ENCODE results near the gene NOL11. TPM values are rescaled to one million over a fixed set of nuclear protein-coding genes. Genes with fewer than 3 reads are reported as not detected.
"Not testable (repeated sequence)": the region's sequence is repeated elsewhere in the genome, so short reads cannot be mapped to it uniquely, and the experiment has no call there.

The NOL11 gene
- polyA plus RNA-seq, 1 of the 3 experiments (the other 2 are of a cell fraction): 27.0 TPM

DNA sequence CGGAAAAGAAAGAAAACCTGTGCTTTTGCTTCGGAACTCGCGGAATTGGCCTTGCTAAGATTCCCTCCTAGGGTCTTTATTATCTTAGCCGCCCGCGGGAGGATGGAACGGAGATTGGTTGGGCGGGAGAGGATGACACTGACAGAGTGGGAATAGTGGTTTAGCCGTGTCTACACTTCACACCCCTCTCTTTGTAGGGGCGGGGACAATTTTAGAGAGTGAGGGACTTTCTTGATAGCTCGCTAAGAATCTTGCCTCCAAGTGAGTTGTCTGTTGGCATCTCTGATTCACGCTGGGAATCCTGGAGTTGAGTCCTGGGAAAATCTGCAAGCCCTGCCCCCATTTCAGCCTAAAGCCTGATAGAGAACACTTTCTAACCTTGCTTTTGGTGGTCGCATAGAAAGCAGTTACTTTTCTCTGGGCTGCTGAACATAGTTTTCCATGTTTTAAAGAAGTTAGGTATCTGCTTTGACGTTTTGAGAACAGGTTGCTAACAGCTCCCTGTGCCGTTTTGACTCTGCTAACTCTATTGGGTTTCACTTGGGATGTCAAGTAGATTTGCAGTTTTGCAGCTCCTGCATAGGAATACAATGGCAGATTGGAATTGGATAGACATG lies 697 bp downstream of the NOL11 start:
- no peaks in the 10 kb centered on the region for H3K9me2 ChIP-seq
- peaks cover 25 to 36% of the 10 kb centered on the region in 2 experiments for H3K36me3 ChIP-seq (replicated peaks in 1 of 2; ENCODE audit: control insufficient read depth in 1 of 2, insufficient read depth in 2 of 2, low read length in 1 of 2)
- no peaks in the 10 kb centered on the region for H3K9me3 ChIP-seq
- DNase-seq: peak; percentile 55
- peak overlapping the region; percentile 94 to 96 for H3K4me3 ChIP-seq (ENCODE audit: low read depth in 2 of 2, low read length in 1 of 2)
- H3K4me2 ChIP-seq: peak overlapping the region; percentile 90
- POLR2A ChIA-PET: interaction anchor here (1.0 to 1.6 kb wide), 3 partner anchors 17 to 341 kb away, joined by 3 to 6 read pairs (median 4); partner anchors contain the start of genes BPTF and PITPNC1
- peaks cover 6 to 7% of the 10 kb centered on the region in 2 experiments; a peak in 3 of 4 replicates for H3K4me1 ChIP-seq (ENCODE audit: control insufficient read depth in 1 of 2, insufficient read depth in 2 of 2, low read depth in 1 of 2, low read length in 1 of 2)
- H2AFZ ChIP-seq (ENCODE audit: low read depth): peak overlapping the region; percentile 84
- H3K79me2 ChIP-seq (ENCODE audit: insufficient read depth): peaks cover 39% of the 10 kb centered on the region
- under 1% methylated on average over 16 of the region's 16 CpGs for WGBS (ENCODE audit: low lambda C conversion rate)
- TF ChIP-seq SIN3A (IDR thresholded peaks at IDR 0.05; ENCODE audit: borderline replicate concordance, low read depth, low read length) (0 out of 2 replicates have a peak, but pooled peaks have one; percentile 35), MXI1 (IDR thresholded peaks at IDR 0.05; ENCODE audit: low read depth, low read length) (peak; percentile 67; the same call in 1 of the 2 replicates), RFX5 (IDR thresholded peaks at IDR 0.05; ENCODE audit: low read length) (no peak)
- H3K27me3 ChIP-seq (ENCODE audit: insufficient read depth): no peaks in the 10 kb centered on the region
- peak overlapping the region; percentile 96 for H3K9ac ChIP-seq
- no peaks in the 10 kb centered on the region for H4K20me1 ChIP-seq (ENCODE audit: insufficient read depth)
- H3F3A ChIP-seq (replicated peaks; ENCODE audit: insufficient read depth): peaks cover 25% of the 10 kb centered on the region
- H3K27ac ChIP-seq (ENCODE audit: low read depth in 2 of 2, low read length in 1 of 2): peak overlapping the region; percentile 85 to 94
- CTCF ChIA-PET: interaction anchor here (0.6 to 2.8 kb wide), 20 partner anchors 11 to 353 kb away, joined by 3 to 30 read pairs (median 4); partner anchors contain the start of gene BPTF

DNA sequence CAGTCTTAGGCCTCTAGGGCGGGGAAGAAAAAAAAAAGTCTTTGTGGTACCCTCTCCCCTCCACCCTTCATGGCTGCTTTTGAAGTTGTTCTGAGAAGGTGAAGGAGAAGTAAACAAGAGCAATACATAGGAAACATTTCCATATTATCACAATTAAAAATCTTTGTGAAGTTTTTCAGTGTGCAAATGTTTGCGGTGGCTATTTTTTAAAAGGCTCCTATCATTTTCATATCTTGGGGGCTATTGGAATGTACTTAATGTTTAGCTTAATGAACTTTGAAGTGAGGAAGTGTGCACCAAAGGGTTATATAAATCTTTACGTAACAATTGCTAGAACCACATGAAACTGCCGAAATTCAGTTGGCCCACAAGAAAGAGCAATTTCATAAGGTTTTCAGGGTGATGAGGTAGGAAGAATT lies 7.6 kb downstream of the NOL11 start:
- no peak for DNase-seq
- no peaks in the 10 kb centered on the region for H3K9me3 ChIP-seq
- H3K27me3 ChIP-seq (ENCODE audit: insufficient read depth): no peaks in the 10 kb centered on the region
- ChIA-PET CTCF (no interaction called here), POLR2A (no interaction called here)
- H3K4me2 ChIP-seq: no peak overlapping the region
- H3K27ac ChIP-seq (ENCODE audit: low read depth in 2 of 2, low read length in 1 of 2): no peak overlapping the region
- H3K9ac ChIP-seq: no peak overlapping the region
- H3K4me1 ChIP-seq (ENCODE audit: control insufficient read depth in 1 of 2, insufficient read depth in 2 of 2, low read depth in 1 of 2, low read length in 1 of 2): no peaks in the 10 kb centered on the region
- no peak for TF ChIP-seq GATA2 (CRISPR knock-in tag; IDR thresholded peaks at IDR 0.05)
- no peak for TF ChIP-seq SMC3 (IDR thresholded peaks at IDR 0.05; ENCODE audit: low read depth, low read length)
- TF ChIP-seq, protein P1, sequence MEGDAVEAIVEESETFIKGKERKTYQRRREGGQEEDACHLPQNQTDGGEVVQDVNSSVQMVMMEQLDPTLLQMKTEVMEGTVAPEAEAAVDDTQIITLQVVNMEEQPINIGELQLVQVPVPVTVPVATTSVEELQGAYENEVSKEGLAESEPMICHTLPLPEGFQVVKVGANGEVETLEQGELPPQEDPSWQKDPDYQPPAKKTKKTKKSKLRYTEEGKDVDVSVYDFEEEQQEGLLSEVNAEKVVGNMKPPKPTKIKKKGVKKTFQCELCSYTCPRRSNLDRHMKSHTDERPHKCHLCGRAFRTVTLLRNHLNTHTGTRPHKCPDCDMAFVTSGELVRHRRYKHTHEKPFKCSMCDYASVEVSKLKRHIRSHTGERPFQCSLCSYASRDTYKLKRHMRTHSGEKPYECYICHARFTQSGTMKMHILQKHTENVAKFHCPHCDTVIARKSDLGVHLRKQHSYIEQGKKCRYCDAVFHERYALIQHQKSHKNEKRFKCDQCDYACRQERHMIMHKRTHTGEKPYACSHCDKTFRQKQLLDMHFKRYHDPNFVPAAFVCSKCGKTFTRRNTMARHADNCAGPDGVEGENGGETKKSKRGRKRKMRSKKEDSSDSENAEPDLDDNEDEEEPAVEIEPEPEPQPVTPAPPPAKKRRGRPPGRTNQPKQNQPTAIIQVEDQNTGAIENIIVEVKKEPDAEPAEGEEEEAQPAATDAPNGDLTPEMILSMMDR (IDR thresholded peaks at IDR 0.05): no peak
- TF ChIP-seq RCOR1 (IDR thresholded peaks at IDR 0.05; ENCODE audit: low read length): no peak
- no peaks in the 10 kb centered on the region for H4K20me1 ChIP-seq (ENCODE audit: insufficient read depth)
- peaks cover 32% of the 10 kb centered on the region for H3K79me2 ChIP-seq (ENCODE audit: insufficient read depth)
- WGBS (ENCODE audit: low lambda C conversion rate): 99% methylated on average over 4 of the region's 4 CpGs
- H2AFZ ChIP-seq (ENCODE audit: low read depth): no peak overlapping the region
- peaks cover 16% of the 10 kb centered on the region for H3F3A ChIP-seq (replicated peaks; ENCODE audit: insufficient read depth)
- H3K4me3 ChIP-seq (ENCODE audit: low read depth in 2 of 2, low read length in 1 of 2): no peak overlapping the region
- peaks cover 67 to 86% of the 10 kb centered on the region in 2 experiments for H3K36me3 ChIP-seq (replicated peaks in 1 of 2; ENCODE audit: control insufficient read depth in 1 of 2, insufficient read depth in 2 of 2, low read length in 1 of 2)
- H3K9me2 ChIP-seq: no peaks in the 10 kb centered on the region

- Histone ChIP-seq H3K9me2 (no peaks in the 10 kb centered on the region), H3K27me3 (ENCODE audit: insufficient read depth) (no peaks in the 10 kb centered on the region), H3K79me2 (ENCODE audit: insufficient read depth) (peaks cover 32% of the 10 kb centered on the region), H2AFZ (ENCODE audit: low read depth) (no peak overlapping the region), H3K36me3 (replicated peaks in 1 of 2; ENCODE audit: control insufficient read depth in 1 of 2, insufficient read depth in 2 of 2, low read length in 1 of 2) (peaks cover 69 to 86% of the 10 kb centered on the region in 2 experiments), H3K9ac (no peak overlapping the region), H3K27ac (ENCODE audit: low read depth in 2 of 2, low read length in 1 of 2) (no peak overlapping the region), H4K20me1 (ENCODE audit: insufficient read depth) (no peaks in the 10 kb centered on the region), H3K4me1 (ENCODE audit: control insufficient read depth in 1 of 2, insufficient read depth in 2 of 2, low read depth in 1 of 2, low read length in 1 of 2) (no peaks in the 10 kb centered on the region), H3F3A (replicated peaks; ENCODE audit: insufficient read depth) (peaks cover 12% of the 10 kb centered on the region), H3K9me3 (no peaks in the 10 kb centered on the region), H3K4me3 (ENCODE audit: low read depth in 2 of 2, low read length in 1 of 2) (no peak overlapping the region), H3K4me2 (no peak overlapping the region)
- WGBS (ENCODE audit: low lambda C conversion rate): 97% methylated on average over 4 of the region's 4 CpGs
- DNase-seq: no peak
- ChIA-PET CTCF (no interaction called here), POLR2A (no interaction called here)
- TF ChIP-seq POLR2AphosphoS5 (IDR thresholded peaks at IDR 0.05; ENCODE audit: low read depth, low read length): no peak
- TF ChIP-seq RFX5 (IDR thresholded peaks at IDR 0.05; ENCODE audit: low read length): no peak
- TF ChIP-seq TEAD4 (IDR thresholded peaks at IDR 0.05; ENCODE audit: borderline replicate concordance, insufficient read depth): no peak
Measured at GRCh38 chr17:67725807-67726206, 8.1 kb downstream of the NOL11 start.

GRCh38 chr17:67727152-67728039 lies 9.7 kb downstream of the NOL11 start:
- peaks cover 39% of the 10 kb centered on the region for H3K79me2 ChIP-seq (ENCODE audit: insufficient read depth)
- H3F3A ChIP-seq (replicated peaks; ENCODE audit: insufficient read depth); DNase-seq; H3K27ac ChIP-seq (ENCODE audit: low read depth in 2 of 2, low read length in 1 of 2); H3K4me2 ChIP-seq; H3K4me3 ChIP-seq (ENCODE audit: low read depth in 2 of 2, low read length in 1 of 2); H3K9ac ChIP-seq; H3K9me2 ChIP-seq; POLR2A ChIA-PET; H3K4me1 ChIP-seq (ENCODE audit: control insufficient read depth in 1 of 2, insufficient read depth in 2 of 2, low read depth in 1 of 2, low read length in 1 of 2); H3K27me3 ChIP-seq (ENCODE audit: insufficient read depth); H2AFZ ChIP-seq (ENCODE audit: low read depth); H3K9me3 ChIP-seq; H4K20me1 ChIP-seq (ENCODE audit: insufficient read depth): not testable (repeated sequence)
- CTCF ChIA-PET: interaction anchor here (0.8 kb wide), 1 partner anchor 352 kb away, joined by 3 read pairs; no protein-coding TSS in a partner anchor
- H3K36me3 ChIP-seq (replicated peaks in 1 of 2; ENCODE audit: control insufficient read depth in 1 of 2, insufficient read depth in 2 of 2, low read length in 1 of 2): peaks cover 60 to 82% of the 10 kb centered on the region in 2 experiments
- 94% methylated on average over 15 of the region's 15 CpGs for WGBS (ENCODE audit: low lambda C conversion rate)

Data from SK-N-SH (cell line).